Upper lobe of left lung (tissue), 4 donors: ENCODE results near the gene MCF2L.
"Not testable (repeated sequence)": the region's sequence is repeated elsewhere in the genome, so short reads cannot be mapped to it uniquely, and the experiment has no call there.

ENCODE experiments used
- CTCF ChIP-seq, 6 experiments: fragments of 450-650 bp in 4 of 6; fragments of 200-600 bp in 2 of 6; sonication (generic) in 2 of 6; IDR thresholded peaks; one replicate each; pipeline ENCODE4 v1.5.1; 2016 to 2019; ENCODE audit warnings: antibody characterized with exemption in 6 of 6
- POLR2A ChIP-seq, 4 donors: fragments of 450-650 bp; IDR thresholded peaks; one replicate each; pipeline ENCODE4 v1.5.1; 2016 to 2017; ENCODE audit warnings: antibody characterized with exemption in 4 of 4, mild to moderate bottlenecking in 2 of 4

GRCh38 chr13:113079781-113080080, 110.7 kb downstream of the MCF2L start:
- TF ChIP-seq POLR2A, CTCF (IDR thresholded peaks at IDR 0.05): not testable (repeated sequence)
